DOHH2 (cell line): Measurements from ENCODE around the gene PALM.
"Not testable (repeated sequence)": the region's sequence is repeated elsewhere in the genome, so short reads cannot be mapped to it uniquely, and the experiment has no call there.

Source experiments
- H3F3A ChIP-seq: fragments of 200-600 bp; sonication (generic), shearing (Covaris generic); 2 replicates; pipeline ENCODE4 v1.6.0; 2016; ENCODE audit warnings: antibody characterized with exemption, mild to moderate bottlenecking; ENCODE audit not compliant: control insufficient read depth, insufficient read depth
- H3K27ac ChIP-seq: fragments of 200-600 bp; sonication (generic); 2 replicates; pipeline ENCODE4 v1.5.1; 2014; ENCODE audit warnings: low read depth, mild to moderate bottlenecking, low read length, moderate library complexity
- H3K27me3 ChIP-seq: fragments of 200-600 bp; sonication (generic); 2 replicates; pipeline ENCODE4 v1.6.1; 2014; ENCODE audit warnings: mild to moderate bottlenecking, low read length, mixed read lengths; ENCODE audit not compliant: control insufficient read depth
- H3K36me3 ChIP-seq: fragments of 200-600 bp; sonication (generic); 2 replicates; pipeline ENCODE4 v1.6.1; 2014; ENCODE audit warnings: mild to moderate bottlenecking, low read length, moderate library complexity, mixed read lengths; ENCODE audit not compliant: control insufficient read depth
- H3K4me1 ChIP-seq: fragments of 200-600 bp; sonication (generic); 2 replicates; pipeline ENCODE4 v1.6.1; 2014; ENCODE audit warnings: mild to moderate bottlenecking, low read length, mixed read lengths; ENCODE audit not compliant: control insufficient read depth
- H3K4me2 ChIP-seq: fragments of 200-600 bp; sonication (generic); 2 replicates; pipeline ENCODE4 v1.6.0; 2014; ENCODE audit warnings: mild to moderate bottlenecking, low read length, moderate library complexity
- H3K4me3 ChIP-seq: fragments of 200-600 bp; sonication (generic); 2 replicates; pipeline ENCODE4 v1.5.1; 2014; ENCODE audit warnings: mild to moderate bottlenecking, low read length, mixed read lengths
- H3K79me2 ChIP-seq: fragments of 200-600 bp; sonication (generic); 2 replicates; pipeline ENCODE4 v1.6.1; 2014; ENCODE audit warnings: mild to moderate bottlenecking, low read length, mixed read lengths; ENCODE audit not compliant: control insufficient read depth
- H3K9me2 ChIP-seq: fragments of 200-600 bp; sonication (generic); replicated peaks from 2 replicates; pipeline ENCODE4 v1.6.1; 2014; ENCODE audit warnings: mild to moderate bottlenecking, low read length, mixed read lengths; ENCODE audit not compliant: control insufficient read depth
- H3K9me3 ChIP-seq: fragments of 200-600 bp; sonication (generic); 2 replicates; pipeline ENCODE4 v1.6.1; 2014; ENCODE audit warnings: antibody characterized with exemption, low read length, mixed read lengths; ENCODE audit not compliant: control insufficient read depth, insufficient read depth
- H4K20me1 ChIP-seq: fragments of 200-600 bp; sonication (generic); 2 replicates; pipeline ENCODE4 v1.6.0; 2014; ENCODE audit warnings: low read depth, mild to moderate bottlenecking, antibody characterized with exemption, low read length, moderate library complexity; ENCODE audit not compliant: control insufficient read depth, insufficient read depth
- EZH2phosphoT487 ChIP-seq: fragments of 200-600 bp; sonication (generic); IDR thresholded peaks from 2 replicates; pipeline ENCODE4 v1.6.1; 2017; ENCODE audit warnings: borderline replicate concordance, mild to moderate bottlenecking, antibody characterized with exemption, low read length, moderate library complexity, mixed read lengths
- TF ChIP-seq, protein P1 (sequence below): fragments of 200-600 bp; sonication (generic); IDR thresholded peaks from one replicate; pipeline ENCODE4 v1.5.1; 2014; ENCODE audit warnings: antibody characterized with exemption, mild to moderate bottlenecking, low read depth, low read length; ENCODE audit not compliant: poor library complexity, severe bottlenecking

Gene PALM

DNA sequence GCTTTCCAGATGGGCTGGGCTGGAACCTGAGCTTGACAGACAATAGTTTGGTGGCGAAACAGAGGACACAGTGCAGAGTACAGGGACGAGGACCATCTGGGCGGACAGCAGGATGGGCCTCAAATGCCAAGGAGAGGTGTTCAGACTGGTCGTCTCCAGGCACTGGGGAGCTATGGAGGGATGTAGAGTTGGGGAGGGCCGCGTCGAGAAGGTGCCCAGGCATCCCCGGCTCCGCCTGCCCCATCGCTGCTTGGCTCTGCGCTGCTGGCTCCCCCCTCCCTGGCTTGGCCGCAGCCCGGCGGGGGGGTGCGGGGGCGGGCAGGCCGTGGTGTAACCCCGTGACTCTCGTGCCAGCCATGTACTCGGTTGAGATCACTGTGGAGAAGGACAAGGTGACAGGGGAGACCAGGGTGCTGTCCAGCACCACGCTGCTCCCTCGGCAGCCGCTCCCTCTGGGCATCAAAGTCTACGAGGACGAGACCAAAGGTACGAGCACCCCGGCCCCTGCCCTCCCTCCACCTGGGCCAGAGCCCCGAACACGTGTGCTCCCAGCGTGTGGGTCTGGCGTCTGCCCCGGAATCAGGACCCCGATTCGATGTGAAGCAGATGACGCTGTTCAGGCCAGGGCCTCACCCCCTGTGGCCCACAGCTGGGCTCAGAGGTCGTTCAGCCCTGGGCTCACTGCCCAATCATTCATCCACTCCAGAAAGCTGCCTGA lies 31.4 kb downstream of the PALM start:
- H3K9me2 ChIP-seq, result no peaks in the 10 kb centered on the region
- no peak overlapping the region for H3K4me3 ChIP-seq
- TF ChIP-seq EZH2phosphoT487, result no peak
- TF ChIP-seq, protein P1, sequence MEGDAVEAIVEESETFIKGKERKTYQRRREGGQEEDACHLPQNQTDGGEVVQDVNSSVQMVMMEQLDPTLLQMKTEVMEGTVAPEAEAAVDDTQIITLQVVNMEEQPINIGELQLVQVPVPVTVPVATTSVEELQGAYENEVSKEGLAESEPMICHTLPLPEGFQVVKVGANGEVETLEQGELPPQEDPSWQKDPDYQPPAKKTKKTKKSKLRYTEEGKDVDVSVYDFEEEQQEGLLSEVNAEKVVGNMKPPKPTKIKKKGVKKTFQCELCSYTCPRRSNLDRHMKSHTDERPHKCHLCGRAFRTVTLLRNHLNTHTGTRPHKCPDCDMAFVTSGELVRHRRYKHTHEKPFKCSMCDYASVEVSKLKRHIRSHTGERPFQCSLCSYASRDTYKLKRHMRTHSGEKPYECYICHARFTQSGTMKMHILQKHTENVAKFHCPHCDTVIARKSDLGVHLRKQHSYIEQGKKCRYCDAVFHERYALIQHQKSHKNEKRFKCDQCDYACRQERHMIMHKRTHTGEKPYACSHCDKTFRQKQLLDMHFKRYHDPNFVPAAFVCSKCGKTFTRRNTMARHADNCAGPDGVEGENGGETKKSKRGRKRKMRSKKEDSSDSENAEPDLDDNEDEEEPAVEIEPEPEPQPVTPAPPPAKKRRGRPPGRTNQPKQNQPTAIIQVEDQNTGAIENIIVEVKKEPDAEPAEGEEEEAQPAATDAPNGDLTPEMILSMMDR, result no peak
- no peaks in the 10 kb centered on the region for H3F3A ChIP-seq
- H3K36me3 ChIP-seq, result no peaks in the 10 kb centered on the region
- H3K4me2 ChIP-seq, result no peak overlapping the region
- H3K9me3 ChIP-seq, result no peaks in the 10 kb centered on the region; the same call in 1 of the 2 replicates
- H4K20me1 ChIP-seq, result no peaks in the 10 kb centered on the region
- H3K27me3 ChIP-seq, result no peaks in the 10 kb centered on the region
- H3K4me1 ChIP-seq, result no peaks in the 10 kb centered on the region; the same call in 1 of the 2 replicates
- no peak overlapping the region for H3K27ac ChIP-seq
- H3K79me2 ChIP-seq, result no peaks in the 10 kb centered on the region

DNA sequence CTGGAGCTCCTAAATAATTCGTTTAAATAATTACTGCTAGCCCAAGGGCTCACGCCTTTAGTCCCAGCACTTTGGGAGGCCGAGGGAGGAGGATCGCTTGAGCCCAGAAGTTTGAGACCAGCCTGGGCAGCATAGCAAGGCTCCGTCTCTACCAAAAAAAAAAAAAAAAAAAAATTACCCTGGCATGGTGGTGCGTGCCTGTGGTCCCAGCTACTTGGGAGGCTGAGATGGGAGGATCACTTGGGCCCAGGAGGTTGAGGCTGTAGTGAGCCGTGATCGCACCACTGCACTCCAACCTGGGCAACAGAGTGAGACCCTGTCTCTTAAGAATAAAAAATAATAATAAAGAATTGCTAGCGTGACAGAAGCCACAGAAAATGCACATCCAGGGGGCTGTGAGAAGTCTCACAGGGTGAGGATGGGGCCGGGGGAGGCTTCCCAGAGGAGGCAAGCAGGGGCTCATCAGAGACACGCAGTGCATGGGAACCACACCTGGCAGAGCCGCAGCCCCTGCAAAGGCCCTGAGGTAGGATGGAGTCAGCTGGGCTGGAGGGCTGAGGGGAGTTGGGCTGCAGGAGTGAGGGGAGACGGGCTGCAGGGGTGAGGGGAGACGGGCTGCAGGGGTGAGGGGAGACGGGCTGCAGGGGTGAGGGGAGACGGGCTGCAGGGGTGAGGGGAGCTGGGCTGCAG lies 32.2 kb downstream of the PALM start:
- not testable (repeated sequence) for H3F3A ChIP-seq, H3K9me3 ChIP-seq, H3K4me2 ChIP-seq, H4K20me1 ChIP-seq, H3K36me3 ChIP-seq, H3K4me3 ChIP-seq, H3K27ac ChIP-seq, H3K4me1 ChIP-seq, H3K9me2 ChIP-seq, H3K27me3 ChIP-seq, H3K79me2 ChIP-seq

DNA sequence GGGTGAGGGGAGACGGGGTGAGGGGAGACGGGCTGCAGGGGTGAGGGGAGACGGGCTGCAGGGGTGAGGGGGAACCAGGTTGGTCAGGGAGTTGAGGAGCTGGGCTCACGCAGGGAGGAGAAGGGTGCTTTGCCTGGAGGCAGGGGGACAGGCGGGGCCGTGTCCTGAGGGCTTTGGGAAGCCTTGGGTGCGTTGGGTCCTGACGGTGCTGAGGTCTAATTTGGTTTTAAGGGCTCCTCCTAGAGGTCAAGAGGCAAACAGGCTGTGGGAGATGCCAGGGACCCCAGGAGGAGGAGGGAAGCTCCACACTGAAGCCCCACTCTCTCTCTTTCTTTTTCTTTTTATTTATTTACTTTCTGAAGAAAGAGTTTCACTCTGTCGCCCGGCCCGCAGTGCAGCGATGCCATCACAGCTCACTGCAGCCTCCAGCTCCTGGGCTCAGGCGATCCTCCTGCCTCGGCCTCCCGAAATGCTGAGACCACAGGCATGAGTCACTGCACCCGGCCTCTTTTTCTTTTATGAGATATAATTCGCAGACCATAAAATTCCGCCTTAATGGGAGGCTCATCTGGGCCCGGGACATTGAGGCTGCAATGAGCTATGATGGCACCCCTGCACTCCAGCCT lies 32.9 kb downstream of the PALM start:
- Histone ChIP-seq H3K79me2 (no peaks in the 10 kb centered on the region), H3K27ac (no peak overlapping the region), H4K20me1 (no peaks in the 10 kb centered on the region), H3F3A (no peaks in the 10 kb centered on the region), H3K4me3 (no peak overlapping the region), H3K9me3 (no peaks in the 10 kb centered on the region; the same call in 1 of the 2 replicates), H3K27me3 (no peaks in the 10 kb centered on the region), H3K4me1 (no peaks in the 10 kb centered on the region; the same call in 1 of the 2 replicates), H3K36me3 (no peaks in the 10 kb centered on the region), H3K4me2 (no peak overlapping the region), H3K9me2 (no peaks in the 10 kb centered on the region)
- TF ChIP-seq, protein P1, result peak; percentile 18
- TF ChIP-seq EZH2phosphoT487, result no peak

DNA sequence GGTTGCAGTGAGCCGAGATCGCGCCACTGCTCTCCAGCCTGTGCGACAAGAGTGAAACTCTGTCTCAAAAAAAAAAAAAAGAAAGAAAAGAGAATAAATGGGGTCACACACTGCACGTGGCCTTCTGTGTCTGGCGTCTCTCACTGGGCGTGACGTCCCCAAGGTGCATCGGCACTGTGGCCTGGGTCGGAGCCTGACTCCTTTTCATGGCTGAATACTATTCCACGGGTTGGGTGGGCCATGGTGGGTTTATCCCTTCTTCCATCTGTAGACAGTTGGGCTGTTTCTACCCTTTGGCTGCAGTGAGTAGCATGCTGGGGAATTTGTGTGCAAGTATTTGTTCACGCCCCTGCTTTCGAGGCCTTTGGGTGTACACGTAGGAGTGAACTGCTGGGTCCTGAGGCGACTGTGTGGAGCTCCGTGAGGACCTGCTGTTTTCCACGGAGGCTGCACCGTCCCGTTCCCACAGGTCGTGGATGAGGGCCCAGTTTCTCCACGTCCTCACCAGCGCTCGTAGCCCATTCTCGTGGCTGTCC lies 33.9 kb downstream of the PALM start:
- no peaks in the 10 kb centered on the region for H3K27me3 ChIP-seq
- H3K9me3 ChIP-seq, result peaks cover 3% of the 10 kb centered on the region; the same call in 1 of the 2 replicates
- H4K20me1 ChIP-seq, result no peaks in the 10 kb centered on the region
- H3K27ac ChIP-seq, result no peak overlapping the region
- TF ChIP-seq, protein P1, result no peak
- no peak for TF ChIP-seq EZH2phosphoT487
- H3K36me3 ChIP-seq, result no peaks in the 10 kb centered on the region
- no peaks in the 10 kb centered on the region for H3K9me2 ChIP-seq
- H3K4me1 ChIP-seq, result no peaks in the 10 kb centered on the region; the same call in 1 of the 2 replicates
- no peak overlapping the region for H3K4me2 ChIP-seq
- no peaks in the 10 kb centered on the region for H3K79me2 ChIP-seq
- no peak overlapping the region for H3K4me3 ChIP-seq
- H3F3A ChIP-seq, result no peaks in the 10 kb centered on the region
